GM10266 (cell line): ENCODE data around the gene EMX1.

ENCODE experiments used
- DNase-seq: peaks from one replicate; pipeline ENCODE4 v3.0.0; 2012; ENCODE audit errors: extremely low spot score
- TF ChIP-seq, protein P1 (sequence below): IDR thresholded peaks from 2 replicates; pipeline ENCODE4 v1.5.1; 2012; ENCODE audit warnings: mild to moderate bottlenecking, low read depth; ENCODE audit not compliant: control insufficient read depth, insufficient read depth; ENCODE audit errors: missing control alignments

The EMX1 gene

DNA sequence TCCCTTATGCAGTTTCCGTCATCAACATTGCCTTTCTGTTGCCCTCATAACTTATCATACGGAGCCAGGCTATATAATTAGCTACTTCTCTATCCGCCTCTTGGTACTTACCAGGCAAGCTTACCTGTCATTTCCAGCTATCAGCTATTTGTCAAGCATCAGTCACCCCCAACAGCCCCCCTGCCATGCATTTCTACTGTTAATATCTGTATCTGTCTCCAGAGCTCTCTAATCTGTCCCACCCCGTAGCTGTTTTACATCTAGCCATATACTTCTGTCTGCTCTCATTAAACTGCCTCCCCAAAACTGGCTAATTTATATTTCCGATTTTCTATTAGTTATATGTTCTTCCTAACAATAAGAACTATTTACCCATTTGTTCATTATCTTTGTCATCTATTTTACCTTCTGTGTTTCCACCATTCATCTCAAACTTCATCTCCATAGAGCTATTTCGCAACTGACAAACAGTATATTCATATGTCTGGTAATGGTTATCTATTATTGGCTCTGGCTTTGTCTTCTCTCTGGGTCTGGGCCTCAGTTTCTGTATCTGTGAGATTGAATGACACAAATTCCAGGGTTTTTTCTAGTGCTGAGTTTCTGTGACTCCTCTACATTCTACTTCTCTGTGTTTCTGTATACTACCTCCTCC lies 9.6 kb downstream of the EMX1 start:
- no peak for DNase-seq
- TF ChIP-seq, protein P1, sequence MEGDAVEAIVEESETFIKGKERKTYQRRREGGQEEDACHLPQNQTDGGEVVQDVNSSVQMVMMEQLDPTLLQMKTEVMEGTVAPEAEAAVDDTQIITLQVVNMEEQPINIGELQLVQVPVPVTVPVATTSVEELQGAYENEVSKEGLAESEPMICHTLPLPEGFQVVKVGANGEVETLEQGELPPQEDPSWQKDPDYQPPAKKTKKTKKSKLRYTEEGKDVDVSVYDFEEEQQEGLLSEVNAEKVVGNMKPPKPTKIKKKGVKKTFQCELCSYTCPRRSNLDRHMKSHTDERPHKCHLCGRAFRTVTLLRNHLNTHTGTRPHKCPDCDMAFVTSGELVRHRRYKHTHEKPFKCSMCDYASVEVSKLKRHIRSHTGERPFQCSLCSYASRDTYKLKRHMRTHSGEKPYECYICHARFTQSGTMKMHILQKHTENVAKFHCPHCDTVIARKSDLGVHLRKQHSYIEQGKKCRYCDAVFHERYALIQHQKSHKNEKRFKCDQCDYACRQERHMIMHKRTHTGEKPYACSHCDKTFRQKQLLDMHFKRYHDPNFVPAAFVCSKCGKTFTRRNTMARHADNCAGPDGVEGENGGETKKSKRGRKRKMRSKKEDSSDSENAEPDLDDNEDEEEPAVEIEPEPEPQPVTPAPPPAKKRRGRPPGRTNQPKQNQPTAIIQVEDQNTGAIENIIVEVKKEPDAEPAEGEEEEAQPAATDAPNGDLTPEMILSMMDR: no peak

DNA sequence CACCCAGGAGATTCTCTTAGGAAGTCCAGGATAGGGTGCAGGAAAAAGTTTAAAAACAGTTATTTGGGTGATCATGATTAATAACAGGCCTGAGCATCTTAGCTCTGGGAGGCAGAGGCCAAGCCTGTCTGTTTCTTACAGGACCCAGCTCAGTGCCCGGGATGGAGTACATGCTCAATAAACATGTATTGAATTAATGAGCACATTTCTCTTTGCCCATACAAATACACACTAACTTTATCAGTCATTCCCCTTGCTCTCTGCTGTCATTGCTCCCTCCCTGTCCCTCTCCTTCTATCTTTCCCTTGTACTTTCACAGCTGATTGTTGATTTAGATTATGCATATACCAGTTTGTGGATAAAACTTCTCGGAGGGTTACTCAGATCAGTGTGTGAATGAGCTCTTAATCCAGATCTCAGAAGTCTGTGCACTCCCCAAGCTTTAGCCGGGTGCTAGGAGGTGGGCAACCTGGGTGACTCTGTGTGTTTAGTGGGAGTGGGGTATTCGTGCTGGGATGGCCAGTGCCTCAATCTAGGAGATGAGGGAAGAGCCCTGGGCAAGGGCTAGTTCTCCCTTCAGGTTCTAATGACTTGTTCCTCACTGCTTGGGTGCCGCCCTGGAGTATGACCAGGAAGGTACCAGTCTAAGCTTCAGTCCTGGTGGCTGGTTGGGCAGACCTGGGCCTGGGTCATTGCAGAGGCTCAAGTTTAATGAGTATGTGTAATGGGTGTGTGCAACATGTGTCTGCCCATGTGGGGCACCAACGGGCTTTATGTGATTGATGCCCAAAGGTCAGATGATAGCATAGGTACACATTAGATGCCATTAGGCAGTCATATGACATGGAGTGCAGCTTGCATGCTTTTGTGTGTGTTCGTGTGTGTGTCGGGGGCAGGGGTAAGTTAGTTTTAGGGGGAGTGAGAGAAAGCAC lies 10.6 kb downstream of the EMX1 start:
- TF ChIP-seq, protein P1: no peak
- DNase-seq: no peak

DNA sequence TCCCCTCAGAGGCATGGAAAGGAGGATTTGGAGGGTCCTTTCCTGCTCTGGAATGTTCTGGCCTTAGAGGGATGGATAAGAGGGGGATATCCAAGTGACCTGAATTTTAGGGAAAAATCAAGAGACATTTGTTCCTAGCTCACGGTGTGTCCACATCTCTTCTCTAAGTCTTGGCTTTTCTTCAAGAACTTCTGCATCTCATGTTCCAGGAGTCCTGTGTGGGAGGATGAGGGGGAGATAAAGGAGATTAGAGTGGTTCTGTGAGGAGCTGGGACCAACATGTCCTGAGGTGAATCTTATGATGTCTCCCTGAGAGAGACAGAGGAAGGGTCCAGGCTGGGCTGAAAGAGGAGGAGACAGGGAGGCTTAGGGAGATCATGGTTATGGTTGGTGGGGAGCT lies 11.7 kb downstream of the EMX1 start:
- TF ChIP-seq, protein P1: no peak
- DNase-seq: no peak

DNA sequence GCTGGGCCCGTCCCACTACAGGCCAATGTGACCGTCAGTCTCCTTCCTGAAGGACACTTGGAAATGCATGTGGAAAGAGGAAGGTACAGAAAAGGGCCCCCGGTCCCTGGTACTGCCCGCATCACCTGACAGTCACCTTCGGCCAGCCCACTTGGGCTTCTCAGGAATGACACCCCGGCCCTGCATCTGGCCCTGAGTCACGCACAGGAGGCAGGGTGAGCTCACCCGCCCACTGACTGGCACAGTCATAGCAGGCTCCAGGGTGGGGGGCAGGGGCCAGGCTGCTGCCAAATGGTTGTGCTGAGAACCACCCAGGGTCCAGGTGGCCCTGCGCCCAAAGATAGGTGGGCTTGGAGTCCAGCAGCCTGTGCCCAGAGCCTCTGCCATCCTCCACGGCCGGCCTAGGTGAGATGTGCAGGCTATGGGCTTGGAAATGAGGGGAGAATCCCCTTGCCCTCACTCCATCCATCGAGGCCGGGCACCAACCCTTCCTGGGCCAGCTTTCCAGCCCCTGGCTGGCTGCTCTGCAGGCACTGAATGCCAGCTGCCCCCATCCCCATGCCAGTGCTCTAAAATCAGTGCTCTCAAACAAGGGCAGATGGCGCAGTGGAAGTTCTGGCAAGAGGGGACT lies 14.1 kb downstream of the EMX1 start:
- TF ChIP-seq, protein P1: no peak
- DNase-seq: no peak

DNA sequence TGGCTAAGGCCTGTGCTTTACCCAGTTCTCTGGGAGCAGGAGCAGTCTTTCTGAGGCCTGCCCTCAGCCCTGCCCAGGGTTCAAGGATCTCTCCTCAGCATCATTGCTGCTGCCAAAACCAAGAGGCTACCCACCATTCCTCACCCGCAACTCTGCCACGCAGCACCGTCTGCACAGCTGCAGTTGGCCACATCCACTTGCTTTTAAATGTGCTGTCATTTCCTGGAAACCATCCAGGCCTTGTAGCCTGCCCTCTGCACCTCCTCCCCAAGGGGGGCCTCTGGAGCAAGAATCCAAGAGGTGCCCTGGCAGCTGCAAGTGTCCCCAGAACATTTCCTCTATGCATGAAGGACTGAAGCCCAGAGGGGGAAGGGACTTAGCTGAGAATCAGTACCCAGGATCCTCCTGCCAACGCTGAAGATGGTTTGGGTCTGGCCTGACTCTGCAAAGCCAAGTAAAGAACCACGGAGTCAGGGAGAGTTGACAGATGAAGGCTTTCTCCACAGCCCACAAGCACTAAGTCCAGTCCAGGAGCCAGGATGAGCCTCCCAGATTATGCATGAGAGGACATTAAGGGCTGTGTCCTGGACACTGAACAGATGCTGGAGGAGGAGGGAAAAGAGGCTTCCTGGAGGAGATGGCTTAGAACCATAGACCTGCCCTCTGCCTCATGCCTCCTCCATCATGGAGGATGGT lies 14.9 kb downstream of the EMX1 start:
- no peak for DNase-seq
- TF ChIP-seq, protein P1: no peak

DNA sequence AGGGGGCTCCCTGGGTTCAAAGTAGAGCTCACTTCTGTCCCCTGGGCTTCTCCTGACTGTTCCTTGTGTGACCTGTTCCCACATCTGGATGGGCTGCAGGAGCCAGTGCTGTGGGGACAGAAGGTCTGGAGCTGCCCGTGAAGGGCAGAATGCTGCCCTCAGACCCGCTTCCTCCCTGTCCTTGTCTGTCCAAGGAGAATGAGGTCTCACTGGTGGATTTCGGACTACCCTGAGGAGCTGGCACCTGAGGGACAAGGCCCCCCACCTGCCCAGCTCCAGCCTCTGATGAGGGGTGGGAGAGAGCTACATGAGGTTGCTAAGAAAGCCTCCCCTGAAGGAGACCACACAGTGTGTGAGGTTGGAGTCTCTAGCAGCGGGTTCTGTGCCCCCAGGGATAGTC lies 15.5 kb downstream of the EMX1 start:
- TF ChIP-seq, protein P1: no peak
- DNase-seq: no peak
